ENCODE measurements around the gene ACTN3. TPM values are rescaled to one million over a fixed set of nuclear protein-coding genes. Genes with fewer than 3 reads are reported as not detected.
A peak's percentile ranks its signal among the peaks of the same experiment; 100 is the strongest.

Gene ACTN3
- total RNA-seq, 4 donors from 2014 or later = not detected

DNA sequence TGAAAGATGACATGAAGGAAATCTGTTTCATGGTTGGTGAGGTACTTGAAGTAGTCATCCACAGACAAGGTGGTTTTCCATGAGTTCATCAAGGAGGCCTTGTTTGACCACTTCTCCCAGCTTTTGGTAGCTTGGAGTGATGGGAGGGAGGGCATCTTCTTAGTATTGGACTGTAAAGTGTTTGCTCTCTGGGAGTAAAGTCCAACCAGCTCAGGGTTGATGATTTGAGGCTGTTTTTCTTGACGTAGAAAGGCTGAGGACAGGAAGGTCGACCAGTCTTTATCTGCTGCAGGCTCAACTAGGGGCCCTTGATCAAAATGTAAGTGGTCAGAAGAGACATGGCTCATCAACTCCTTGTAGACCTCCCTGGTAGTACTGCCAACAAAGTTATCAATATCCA lies 44.5 kb downstream of the ACTN3 start:
- Histone ChIP-seq H3K9me3 (no peaks in the 10 kb centered on the region), H3K27me3 (no peaks in the 10 kb centered on the region), H3K4me1 (peaks cover 0 to 39% (median 32%) of the 10 kb centered on the region in 3 donors), H3K27ac (no peak overlapping the region), H3K36me3 (no peaks in the 10 kb centered on the region), H3K4me3 (no peak overlapping the region)
- 100% methylated on average over 1 of the region's 2 CpGs; no CpG with 5 or more reads in 1 of the 2 donors for WGBS, 2 donors (ENCODE audit: low coverage in 1 of 2)
- TF ChIP-seq EP300 (IDR thresholded peaks at IDR 0.05) = no peak
- TF ChIP-seq, protein P1, sequence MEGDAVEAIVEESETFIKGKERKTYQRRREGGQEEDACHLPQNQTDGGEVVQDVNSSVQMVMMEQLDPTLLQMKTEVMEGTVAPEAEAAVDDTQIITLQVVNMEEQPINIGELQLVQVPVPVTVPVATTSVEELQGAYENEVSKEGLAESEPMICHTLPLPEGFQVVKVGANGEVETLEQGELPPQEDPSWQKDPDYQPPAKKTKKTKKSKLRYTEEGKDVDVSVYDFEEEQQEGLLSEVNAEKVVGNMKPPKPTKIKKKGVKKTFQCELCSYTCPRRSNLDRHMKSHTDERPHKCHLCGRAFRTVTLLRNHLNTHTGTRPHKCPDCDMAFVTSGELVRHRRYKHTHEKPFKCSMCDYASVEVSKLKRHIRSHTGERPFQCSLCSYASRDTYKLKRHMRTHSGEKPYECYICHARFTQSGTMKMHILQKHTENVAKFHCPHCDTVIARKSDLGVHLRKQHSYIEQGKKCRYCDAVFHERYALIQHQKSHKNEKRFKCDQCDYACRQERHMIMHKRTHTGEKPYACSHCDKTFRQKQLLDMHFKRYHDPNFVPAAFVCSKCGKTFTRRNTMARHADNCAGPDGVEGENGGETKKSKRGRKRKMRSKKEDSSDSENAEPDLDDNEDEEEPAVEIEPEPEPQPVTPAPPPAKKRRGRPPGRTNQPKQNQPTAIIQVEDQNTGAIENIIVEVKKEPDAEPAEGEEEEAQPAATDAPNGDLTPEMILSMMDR (IDR thresholded peaks at IDR 0.05) = no peak
- no peak for TF ChIP-seq POLR2AphosphoS5 (IDR thresholded peaks at IDR 0.05)
- TF ChIP-seq POLR2A (IDR thresholded peaks at IDR 0.05) = no peak
- ATAC-seq = no peak

DNA sequence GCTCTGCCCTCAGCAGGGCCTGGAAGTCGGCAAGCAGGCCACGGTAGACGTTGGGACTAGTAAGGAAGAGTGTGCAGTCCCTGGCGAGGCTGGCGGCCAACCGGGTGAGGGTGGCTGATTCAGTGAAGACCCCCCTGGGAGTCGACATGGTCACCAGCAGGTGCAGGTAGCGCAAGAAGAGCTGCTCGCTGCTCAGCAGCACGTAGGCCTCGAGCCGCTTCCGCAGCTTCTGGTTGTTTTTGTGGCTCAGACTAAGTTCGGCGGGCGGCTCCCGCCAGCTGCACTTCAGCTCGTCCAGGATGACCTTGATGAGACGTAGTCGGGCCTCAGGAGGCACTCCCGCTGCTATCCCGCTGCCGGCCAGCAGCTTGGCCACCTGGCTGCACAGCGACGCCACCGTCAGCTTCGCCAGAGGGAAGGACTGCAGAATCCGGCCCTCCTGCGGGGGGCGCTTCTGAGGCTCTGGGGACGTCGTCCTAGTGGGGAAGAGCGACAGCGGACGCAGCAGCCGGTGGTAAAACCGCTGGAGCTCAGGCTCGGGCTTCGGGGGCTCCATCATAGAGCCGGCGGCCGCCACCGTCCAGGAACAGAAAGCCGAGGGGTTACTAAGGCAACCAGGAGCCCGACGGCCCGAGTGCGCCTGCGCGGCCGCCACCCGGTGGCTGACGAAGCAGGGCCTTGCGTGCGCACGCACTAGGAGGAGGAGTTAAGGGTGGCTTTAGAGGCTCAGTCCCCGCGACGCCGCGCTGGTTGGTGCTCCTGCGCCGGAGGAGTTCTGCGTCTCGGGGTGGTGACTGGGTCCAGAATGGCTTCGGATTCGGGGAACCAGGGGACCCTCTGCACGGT lies 46.0 kb downstream of the ACTN3 start, which contains the start of the genes CCDC87 and CCS:
Gene CCDC87, minus strand, starts transcription at position 607 of the 846 bp plus-strand sequence. Its CDS starts 48 bp downstream, at position 559.
Gene CCS, plus strand, starts transcription at position 729 of the 846 bp plus-strand sequence. Its CDS starts 77 bp downstream, at position 806.
- Histone ChIP-seq H3K4me1 (peaks cover 0 to 45% (median 32%) of the 10 kb centered on the region in 3 donors), H3K27me3 (no peaks in the 10 kb centered on the region), H3K27ac (peak within 1 kb of the TSS; percentile 65 to 88 (median 87)), H3K36me3 (no peaks in the 10 kb centered on the region), H3K4me3 (peak within 1 kb of the TSS; percentile 61 to 72), H3K9me3 (no peaks in the 10 kb centered on the region)
- no peak for TF ChIP-seq EP300 (IDR thresholded peaks at IDR 0.05)
- peak; percentile 91 for TF ChIP-seq POLR2AphosphoS5 (IDR thresholded peaks at IDR 0.05)
- peak; percentile 84 to 89 for TF ChIP-seq POLR2A (IDR thresholded peaks at IDR 0.05)
- TF ChIP-seq, protein P1 (IDR thresholded peaks at IDR 0.05) = peak in 3 of 4 experiments; percentile 80 to 84 (median 80)
- peak; percentile 98 for ATAC-seq
- WGBS, 2 donors (ENCODE audit: low coverage in 1 of 2) = 0% methylated on average over 6 of the region's 68 CpGs; no CpG with 5 or more reads in 1 of the 2 donors

DNA sequence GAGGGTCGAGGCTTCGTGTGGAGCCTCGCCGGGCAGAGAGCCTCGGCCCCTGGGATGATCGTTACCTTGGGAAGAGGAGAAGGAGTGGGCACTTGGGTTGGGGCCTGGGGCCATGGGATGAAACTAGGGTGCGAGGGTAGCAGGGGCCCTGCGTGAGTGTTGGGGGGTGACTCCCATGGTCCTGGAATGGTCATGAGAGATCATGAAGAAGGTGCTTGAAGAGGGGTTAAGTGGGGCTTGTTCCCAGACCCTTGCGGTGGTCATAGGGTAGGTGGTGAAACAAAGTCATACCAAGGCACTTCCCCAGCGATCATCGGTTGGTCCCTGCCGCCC lies 46.6 kb downstream of the ACTN3 start:
- Histone ChIP-seq H3K36me3 (no peaks in the 10 kb centered on the region), H3K4me3 (peak overlapping the region; percentile 61 to 72), H3K27ac (peak overlapping the region; percentile 65 to 88 (median 87)), H3K27me3 (no peaks in the 10 kb centered on the region), H3K9me3 (no peaks in the 10 kb centered on the region), H3K4me1 (peaks cover 0 to 45% (median 32%) of the 10 kb centered on the region in 3 donors)
- no peak for ATAC-seq
- WGBS, 2 donors (ENCODE audit: low coverage in 1 of 2) = 20% methylated on average over 4 of the region's 12 CpGs; no CpG with 5 or more reads in 1 of the 2 donors
- TF ChIP-seq, protein P1 (IDR thresholded peaks at IDR 0.05) = no peak
- no peak for TF ChIP-seq POLR2A (IDR thresholded peaks at IDR 0.05)
- TF ChIP-seq EP300 (IDR thresholded peaks at IDR 0.05) = no peak
- no peak for TF ChIP-seq POLR2AphosphoS5 (IDR thresholded peaks at IDR 0.05)

DNA sequence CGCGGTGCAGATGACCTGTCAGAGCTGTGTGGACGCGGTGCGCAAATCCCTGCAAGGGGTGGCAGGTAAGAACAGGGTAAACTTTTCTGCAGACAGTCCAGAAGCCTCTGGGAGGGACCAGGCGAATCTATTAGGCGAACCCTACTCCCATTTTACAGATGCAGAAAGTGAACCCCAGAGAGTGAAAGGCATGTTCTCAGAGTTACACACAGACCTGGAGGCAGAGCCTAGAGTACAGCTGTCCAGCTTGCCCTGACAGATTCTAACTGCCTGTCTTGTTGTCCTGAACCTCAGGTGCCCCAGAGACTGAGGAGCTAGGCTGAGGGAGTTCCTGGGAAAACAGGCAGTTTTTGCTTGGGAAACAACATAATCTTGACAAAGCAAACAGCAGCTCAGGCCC lies 46.9 kb downstream of the ACTN3 start:
- Histone ChIP-seq H3K27ac (peak overlapping the region; percentile 65 to 88 (median 87)), H3K27me3 (no peaks in the 10 kb centered on the region), H3K9me3 (no peaks in the 10 kb centered on the region), H3K36me3 (no peaks in the 10 kb centered on the region), H3K4me1 (peaks cover 0 to 45% (median 32%) of the 10 kb centered on the region in 3 donors), H3K4me3 (peak overlapping the region; percentile 61 to 72)
- ATAC-seq = no peak
- TF ChIP-seq, protein P1 (IDR thresholded peaks at IDR 0.05) = no peak
- TF ChIP-seq EP300 (IDR thresholded peaks at IDR 0.05) = no peak
- TF ChIP-seq POLR2A (IDR thresholded peaks at IDR 0.05) = no peak
- TF ChIP-seq POLR2AphosphoS5 (IDR thresholded peaks at IDR 0.05) = no peak
- WGBS, 2 donors (ENCODE audit: low coverage in 1 of 2) = 49% methylated on average over 7 of the region's 7 CpGs; no CpG with 5 or more reads in 1 of the 2 donors
